Activated CD4-positive, alpha-beta T cell treated with anti-CD3 and anti-CD28 coated beads, Interleukin-2, amount 50 U/mL, for 1 hour (primary cell): Measurements from ENCODE around the gene BCL2L1.

ENCODE experiments used
- DNase-seq: peaks from one replicate; pipeline ENCODE4 v3.0.0-alpha.2; 2020

Gene BCL2L1

GRCh38 chr20:31708736-31709534 lies 13.7 kb downstream of the BCL2L1 start:
- no peak for DNase-seq

GRCh38 chr20:31707994-31708735 lies 14.5 kb downstream of the BCL2L1 start:
- no peak for DNase-seq

- DNase-seq: no peak
Measured at GRCh38 chr20:31707258-31707615, 15.4 kb downstream of the BCL2L1 start.

- no peak for DNase-seq
Measured at GRCh38 chr20:31706607-31707257, 15.9 kb downstream of the BCL2L1 start.

GRCh38 chr20:31705598-31706597 lies 16.8 kb downstream of the BCL2L1 start:
- DNase-seq: no peak

GRCh38 chr20:31705191-31705590 lies 17.5 kb downstream of the BCL2L1 start:
- no peak for DNase-seq

GRCh38 chr20:31704225-31705119 lies 18.2 kb downstream of the BCL2L1 start:
- DNase-seq: no peak

- DNase-seq: no peak
Measured at GRCh38 chr20:31701591-31701990, 21.1 kb downstream of the BCL2L1 start.

GRCh38 chr20:31700747-31701146 lies 21.9 kb downstream of the BCL2L1 start:
- no peak for DNase-seq

- DNase-seq: no peak
Measured at GRCh38 chr20:31699801-31700728, 22.6 kb downstream of the BCL2L1 start.

- DNase-seq: no peak
Measured at GRCh38 chr20:31698803-31699718, 23.6 kb downstream of the BCL2L1 start.

GRCh38 chr20:31698243-31698802 lies 24.3 kb downstream of the BCL2L1 start:
- no peak for DNase-seq

- DNase-seq: no peak
Measured at GRCh38 chr20:31695849-31696804, 26.5 kb downstream of the BCL2L1 start.

GRCh38 chr20:31694842-31695593 lies 27.6 kb downstream of the BCL2L1 start:
- DNase-seq: no peak

GRCh38 chr20:31693987-31694661 lies 28.5 kb downstream of the BCL2L1 start:
- no peak for DNase-seq

- no peak for DNase-seq
Measured at GRCh38 chr20:31693402-31693801, 29.3 kb downstream of the BCL2L1 start.
